Mesenchymal stem cell (in vitro differentiated cells and primary cell): ENCODE data around the gene PHF2.
A peak's percentile ranks its signal among the peaks of the same experiment; 100 is the strongest.

Experiments
- DNase-seq: peaks from one replicate; pipeline ENCODE4 v3.0.0-alpha.2; 2013
- H2AFZ ChIP-seq: one replicate; pipeline ENCODE4 v1.6.1; 2013; ENCODE audit warnings: low read depth, mild to moderate bottlenecking, control low read depth, inconsistent platforms, low read length, moderate library complexity
- H2AK5ac ChIP-seq: 2 replicates; pipeline ENCODE4 v1.6.1; 2013; ENCODE audit warnings: low read length, moderate library complexity, mild to moderate bottlenecking, inconsistent platforms; ENCODE audit not compliant: severe bottlenecking
- H2BK120ac ChIP-seq: one replicate; pipeline ENCODE4 v1.6.1; 2013; ENCODE audit warnings: low read depth, mild to moderate bottlenecking, inconsistent platforms, low read length, moderate library complexity
- H2BK12ac ChIP-seq, 2 experiments: one replicate each; pipeline ENCODE4 v1.6.1; 2013; ENCODE audit warnings: inconsistent platforms in 2 of 2, low read length in 2 of 2, mild to moderate bottlenecking in 2 of 2, moderate library complexity in 2 of 2, control low read depth in 1 of 2
- H2BK15ac ChIP-seq: one replicate; pipeline ENCODE4 v1.6.1; 2013; ENCODE audit warnings: mild to moderate bottlenecking, low read depth, inconsistent platforms; ENCODE audit not compliant: poor library complexity, severe bottlenecking
- H2BK5ac ChIP-seq: 2 replicates; pipeline ENCODE4 v1.6.1; 2013; ENCODE audit warnings: low read depth, mild to moderate bottlenecking, low read length, control low read depth, inconsistent platforms; ENCODE audit not compliant: poor library complexity, severe bottlenecking
- H3K14ac ChIP-seq, 2 experiments: one replicate each; pipeline ENCODE4 v1.6.1; 2013; ENCODE audit warnings: inconsistent platforms in 2 of 2, low read length in 2 of 2, control low read depth in 1 of 2, mild to moderate bottlenecking in 1 of 2, moderate library complexity in 1 of 2
- H3K18ac ChIP-seq, 2 experiments: one replicate each; pipeline ENCODE4 v1.6.1; 2013; ENCODE audit warnings: inconsistent platforms in 2 of 2, low read length in 2 of 2, control low read depth in 1 of 2, low read depth in 1 of 2, mild to moderate bottlenecking in 1 of 2
- H3K23ac ChIP-seq, 2 experiments: one replicate each; pipeline ENCODE4 v1.6.1; 2013; ENCODE audit warnings: inconsistent platforms in 2 of 2, low read length in 2 of 2, mild to moderate bottlenecking in 2 of 2, moderate library complexity in 2 of 2, control low read depth in 1 of 2
- H3K27ac ChIP-seq: 2 replicates; pipeline ENCODE4 v1.5.1; 2013; ENCODE audit warnings: mild to moderate bottlenecking, moderate library complexity, low read length, control low read depth, inconsistent platforms; ENCODE audit not compliant: poor library complexity, severe bottlenecking
- H3K27me3 ChIP-seq, 2 experiments: 2 replicates each; pipeline versions ENCODE4 v1.6.1 to v1.7.0; 2013; ENCODE audit warnings: low read length in 2 of 2, mild to moderate bottlenecking in 2 of 2, moderate library complexity in 2 of 2, control low read depth in 1 of 2, inconsistent platforms in 1 of 2; ENCODE audit not compliant: control insufficient read depth in 1 of 2, insufficient read depth in 1 of 2
- H3K36me3 ChIP-seq, 2 experiments: 2 replicates each; pipeline versions ENCODE4 v1.6.1 to v1.7.0; 2013; ENCODE audit warnings: low read length in 2 of 2, control low read depth in 1 of 2, inconsistent platforms in 1 of 2, low read depth in 1 of 2, mild to moderate bottlenecking in 1 of 2; ENCODE audit not compliant: insufficient read depth in 2 of 2, control insufficient read depth in 1 of 2
- H3K4ac ChIP-seq, 2 experiments: one replicate each; pipeline ENCODE4 v1.6.1; 2013; ENCODE audit warnings: inconsistent platforms in 2 of 2, low read length in 2 of 2, mild to moderate bottlenecking in 2 of 2, moderate library complexity in 2 of 2, control low read depth in 1 of 2, low read depth in 1 of 2
- H3K4me1 ChIP-seq: 2 replicates; pipeline ENCODE4 v1.6.1; 2013; ENCODE audit warnings: low read depth, low read length, control low read depth; ENCODE audit not compliant: control insufficient read depth, insufficient read depth
- H3K4me2 ChIP-seq: 2 replicates; pipeline ENCODE4 v1.6.1; 2013; ENCODE audit warnings: low read length, mild to moderate bottlenecking, inconsistent platforms; ENCODE audit not compliant: poor library complexity, severe bottlenecking
- H3K4me3 ChIP-seq, 2 experiments: 2 replicates each; pipeline versions ENCODE4 v1.5.1 to v1.7.0; 2013; ENCODE audit warnings: low read length in 2 of 2, mild to moderate bottlenecking in 2 of 2, control low read depth in 1 of 2, low read depth in 1 of 2; ENCODE audit not compliant: insufficient read depth in 1 of 2
- H3K79me1 ChIP-seq: replicated peaks from 2 replicates; pipeline ENCODE4 v1.6.1; 2013; ENCODE audit warnings: mild to moderate bottlenecking, control low read depth, low read length, inconsistent platforms; ENCODE audit not compliant: poor library complexity, severe bottlenecking
- H3K9ac ChIP-seq: 2 replicates; pipeline ENCODE4 v1.7.0; 2013; ENCODE audit warnings: mild to moderate bottlenecking, low read length, moderate library complexity
- H3K9me3 ChIP-seq: 2 replicates; pipeline ENCODE4 v1.7.0; 2013; ENCODE audit warnings: mild to moderate bottlenecking, low read length; ENCODE audit not compliant: control insufficient read depth
- H4K8ac ChIP-seq: one replicate; pipeline ENCODE4 v1.6.1; 2013; ENCODE audit warnings: inconsistent platforms, mild to moderate bottlenecking, low read length, moderate library complexity
- H4K91ac ChIP-seq: one replicate; pipeline ENCODE4 v1.6.1; 2013; ENCODE audit warnings: mild to moderate bottlenecking, low read length, inconsistent platforms
- WGBS: methylation state at CpG from one replicate; pipeline ENCODE4 v1.1.7; 2013; ENCODE audit warnings: mixed read lengths; 5-methylcytosine and 5-hydroxymethylcytosine counted together

The PHF2 gene

DNA sequence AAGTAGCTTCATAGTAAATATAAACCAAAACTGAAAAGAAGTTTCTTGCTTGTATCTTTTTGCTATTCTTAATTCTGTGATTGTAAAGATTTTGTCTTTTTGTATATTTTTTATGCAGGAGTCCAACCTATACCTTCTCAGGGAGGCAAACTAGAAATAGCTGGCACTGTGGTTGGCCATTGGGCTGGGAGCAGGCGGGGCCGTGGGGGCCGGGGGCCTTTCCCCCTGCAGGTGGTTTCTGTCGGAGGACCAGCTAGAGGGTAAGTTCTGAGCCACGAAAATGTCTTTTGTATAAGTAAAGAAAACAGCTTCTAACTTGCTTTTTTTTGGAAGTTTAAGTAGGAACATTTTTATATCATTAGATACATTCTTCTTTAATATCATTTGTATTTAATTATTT, 15.4 kb upstream of the PHF2 start:
- Histone ChIP-seq H3K36me3 (peaks cover 48 to 89% of the 10 kb centered on the region in 2 experiments), H2AFZ (no peak overlapping the region), H2AK5ac (no peak overlapping the region), H3K4ac (no peak overlapping the region), H3K14ac (no peak overlapping the region), H2BK15ac (no peak overlapping the region), H3K4me2 (no peak overlapping the region), H3K23ac (no peak overlapping the region), H3K18ac (no peak overlapping the region), H3K27me3 (no peaks in the 10 kb centered on the region), H3K27ac (no peak overlapping the region), H3K4me1 (no peaks in the 10 kb centered on the region), H3K79me1 (peaks cover 12% of the 10 kb centered on the region), H2BK120ac (no peak overlapping the region), H4K91ac (no peak overlapping the region), H4K8ac (no peak overlapping the region), H3K9ac (no peak overlapping the region), H3K9me3 (no peaks in the 10 kb centered on the region), H3K4me3 (no peak overlapping the region), H2BK12ac (no peak overlapping the region), H2BK5ac (no peak overlapping the region)
- DNase-seq: no peak
- WGBS: 98% methylated on average over 3 of the region's 5 CpGs

DNA sequence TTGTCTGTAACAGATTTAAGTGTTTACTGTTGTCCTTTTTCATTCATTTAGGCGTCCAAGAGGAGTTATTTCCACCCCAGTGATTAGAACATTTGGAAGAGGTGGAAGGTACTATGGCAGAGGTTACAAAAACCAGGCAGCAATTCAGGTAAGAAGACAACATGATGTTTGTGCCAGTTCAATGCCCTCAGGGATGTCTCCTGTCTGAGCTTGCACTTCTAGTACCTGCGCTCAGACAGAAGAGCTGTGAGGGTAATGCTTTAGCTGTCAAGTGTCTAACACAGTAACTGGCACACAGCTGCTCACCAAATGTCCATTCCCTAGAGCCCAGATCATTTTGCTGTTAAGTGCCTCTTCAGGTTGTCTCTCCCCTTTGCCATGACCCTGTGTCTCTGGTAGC, 14.2 kb upstream of the PHF2 start:
- no peak overlapping the region for H2BK5ac ChIP-seq
- H2BK12ac ChIP-seq: no peak overlapping the region
- peaks cover 45 to 78% of the 10 kb centered on the region in 2 experiments for H3K36me3 ChIP-seq
- H2BK120ac ChIP-seq: no peak overlapping the region
- no peak overlapping the region for H3K18ac ChIP-seq
- H3K27me3 ChIP-seq: no peaks in the 10 kb centered on the region
- H3K9me3 ChIP-seq: no peaks in the 10 kb centered on the region
- WGBS: 99% methylated on average over 2 of the region's 2 CpGs
- no peak overlapping the region for H4K8ac ChIP-seq
- H2BK15ac ChIP-seq: no peak overlapping the region
- H3K4me3 ChIP-seq: no peak overlapping the region
- no peak overlapping the region for H2AFZ ChIP-seq
- H3K4me1 ChIP-seq: peaks cover 3% of the 10 kb centered on the region
- peaks cover 8% of the 10 kb centered on the region for H3K79me1 ChIP-seq
- H2AK5ac ChIP-seq: no peak overlapping the region
- H3K27ac ChIP-seq: no peak overlapping the region
- no peak for DNase-seq
- no peak overlapping the region for H4K91ac ChIP-seq
- no peak overlapping the region for H3K14ac ChIP-seq
- H3K4ac ChIP-seq: no peak overlapping the region
- H3K9ac ChIP-seq: no peak overlapping the region
- H3K4me2 ChIP-seq: no peak overlapping the region
- no peak overlapping the region for H3K23ac ChIP-seq

DNA sequence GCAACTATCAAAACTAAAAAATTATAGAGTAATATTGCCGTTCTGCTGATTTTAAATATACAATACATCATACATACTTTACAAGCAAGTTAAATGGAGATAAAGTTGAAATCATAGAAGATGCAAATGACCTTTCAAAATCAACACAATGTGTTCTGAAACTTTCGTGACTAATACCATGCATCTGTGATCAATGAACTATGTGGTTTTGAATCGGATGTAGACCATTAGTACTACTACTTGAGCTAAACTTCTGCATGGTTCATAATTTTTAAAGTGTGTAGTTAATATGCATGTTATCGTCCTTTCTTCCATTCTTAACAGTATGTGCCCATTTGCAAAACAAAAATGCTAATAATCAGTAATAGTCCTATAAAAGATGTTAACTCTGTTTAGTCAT, 11.3 kb upstream of the PHF2 start:
- no peak overlapping the region for H3K4ac ChIP-seq
- no peak overlapping the region for H4K91ac ChIP-seq
- H3K36me3 ChIP-seq: peaks cover 28 to 50% of the 10 kb centered on the region in 2 experiments
- WGBS: no CpG with 5 or more reads among the region's 4 CpGs
- H3K4me3 ChIP-seq: no peak overlapping the region
- H2BK12ac ChIP-seq: no peak overlapping the region
- no peak overlapping the region for H2BK5ac ChIP-seq
- H3K4me1 ChIP-seq: peaks cover 9% of the 10 kb centered on the region
- no peak overlapping the region for H3K4me2 ChIP-seq
- no peak overlapping the region for H2AK5ac ChIP-seq
- H2AFZ ChIP-seq: no peak overlapping the region
- no peak overlapping the region for H3K9ac ChIP-seq
- H3K14ac ChIP-seq: no peak overlapping the region
- H3K27ac ChIP-seq: no peak overlapping the region
- H3K27me3 ChIP-seq: no peaks in the 10 kb centered on the region
- no peak overlapping the region for H2BK120ac ChIP-seq
- H2BK15ac ChIP-seq: no peak overlapping the region
- no peak overlapping the region for H3K18ac ChIP-seq
- H3K79me1 ChIP-seq: peaks cover 10% of the 10 kb centered on the region
- no peak overlapping the region for H4K8ac ChIP-seq
- H3K23ac ChIP-seq: no peak overlapping the region
- no peak for DNase-seq
- H3K9me3 ChIP-seq: no peaks in the 10 kb centered on the region

DNA sequence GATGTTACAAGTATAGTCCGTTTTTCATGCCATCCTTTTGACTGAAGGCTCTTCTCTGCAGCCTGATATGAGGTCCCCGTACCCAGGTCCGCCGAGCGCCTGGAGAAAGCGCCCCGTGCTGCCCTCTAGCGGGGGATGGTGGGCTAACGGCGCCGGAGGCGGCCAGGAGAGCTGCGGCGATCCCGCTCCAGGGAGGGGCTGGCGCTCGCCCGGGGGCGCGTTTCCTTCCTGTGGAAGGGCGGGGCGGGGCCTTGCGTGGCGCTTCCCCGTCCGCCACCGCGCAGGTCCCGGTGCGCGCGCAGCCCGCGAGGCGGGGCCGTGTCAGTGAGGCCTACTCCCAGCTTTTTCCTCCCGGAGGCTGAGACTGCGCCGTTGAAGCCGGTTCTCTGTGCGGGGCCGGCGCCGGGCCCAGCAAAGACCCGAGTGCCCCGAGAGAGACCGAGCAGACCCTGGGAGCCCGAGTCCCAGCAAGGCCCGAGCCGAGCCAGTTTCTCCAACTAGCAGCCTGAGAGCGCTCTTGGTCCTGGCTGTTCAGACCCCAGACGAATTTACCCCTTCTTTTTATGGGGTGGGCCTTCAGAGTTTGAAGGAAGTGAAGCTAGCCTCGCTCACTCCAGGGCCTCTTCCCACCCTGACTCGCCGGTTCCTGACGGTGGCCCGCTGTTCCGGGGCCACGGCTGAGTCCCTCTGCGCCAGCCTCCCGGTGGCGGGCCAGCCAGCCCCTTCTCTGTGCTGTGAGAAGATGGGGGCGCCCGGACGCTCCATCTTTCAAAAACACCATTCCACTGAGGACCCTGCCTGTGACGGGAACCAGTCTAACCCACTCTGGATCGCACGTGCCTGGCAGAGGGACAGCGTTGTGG, 9.7 kb upstream of the PHF2 start:
- no peaks in the 10 kb centered on the region for H3K27me3 ChIP-seq
- WGBS: 12% methylated on average over 66 of the region's 69 CpGs

More for the DNA sequence above, 9.7 kb upstream of the PHF2 start:
- Histone ChIP-seq H2AK5ac (peak overlapping the region; percentile 70), H2AFZ (peak overlapping the region; percentile 60), H4K91ac (peak overlapping the region; percentile 85), H3K9ac (peak overlapping the region; percentile 99), H2BK5ac (no peak overlapping the region), H2BK120ac (no peak overlapping the region), H3K4ac (peak overlapping the region; percentile 86 to 97), H3K36me3 (peaks cover 22 to 39% of the 10 kb centered on the region in 2 experiments), H4K8ac (peak overlapping the region; percentile 96), H3K4me2 (peak overlapping the region; percentile 57), H3K79me1 (peaks cover 10% of the 10 kb centered on the region), H3K18ac (peak overlapping the region; percentile 52 to 73), H3K4me3 (peak overlapping the region; percentile 51 to 79), H3K4me1 (peaks cover 9% of the 10 kb centered on the region), H3K9me3 (peaks cover 13% of the 10 kb centered on the region), H3K27ac (peak overlapping the region; percentile 88), H3K14ac (peak overlapping the region in 1 of 2 experiments; percentile 92), H2BK12ac (no peak overlapping the region), H3K23ac (no peak overlapping the region), H2BK15ac (peak overlapping the region; percentile 17)
- peak; percentile 94 for DNase-seq
